B cell (primary cell): ENCODE results near the gene ZNF524. TPM values are rescaled to one million over a fixed set of nuclear protein-coding genes. Genes with fewer than 3 reads are reported as not detected.

Experiments used
- ATAC-seq: fragments of 200-7000 bp; cut with Tn5 transposase; one replicate; pipeline ENCODE4 v1.10.0; 2021; ENCODE audit warnings: low read depth, mild to moderate bottlenecking, moderate number of reproducible peaks, moderate library complexity
- CTCF ChIA-PET: fragments of 350-600 bp; sonication (Branson Sonifier 250); formaldehyde crosslinking; loops from one replicate; lab custom pipeline; 2021; ENCODE audit warnings: antibody characterized with exemption, inconsistent platforms; lab: Charles Lee
- POLR2A ChIA-PET: fragments of 350-600 bp; sonication (Branson Sonifier 250); formaldehyde crosslinking; loops from one replicate; lab custom pipeline; 2021; ENCODE audit warnings: antibody characterized with exemption; lab: Charles Lee
- DNase-seq: peaks from one replicate; pipeline ENCODE4 v3.0.0; 2013
- H2AFZ ChIP-seq: 2 replicates; pipeline ENCODE4 v1.6.1; 2012; ENCODE audit warnings: mild to moderate bottlenecking, low read depth, low read length; ENCODE audit not compliant: insufficient read depth, poor library complexity, severe bottlenecking
- H3K27ac ChIP-seq, 2 donors: 1 replicate in 1 of 2; 2 replicates in 1 of 2; pipeline ENCODE4 v1.5.1; 2012 to 2013; ENCODE audit warnings: low read length in 2 of 2, mild to moderate bottlenecking in 2 of 2, moderate library complexity in 1 of 2
- H3K27me3 ChIP-seq, 4 experiments: fragments of 200-600 bp in 1 of 4; sonication (generic) in 1 of 4; replicated peaks in 1 of 4; 1 replicate in 2 of 4; 2 replicates in 2 of 4; pipeline versions ENCODE4 v1.6.1 to v1.7.0; 2013 to 2016; ENCODE audit warnings: low read length in 3 of 4, mild to moderate bottlenecking in 2 of 4, mixed read lengths in 1 of 4, moderate library complexity in 1 of 4; ENCODE audit not compliant: insufficient read depth in 4 of 4, control insufficient read depth in 3 of 4; ENCODE audit errors: control extremely low read depth in 1 of 4
- H3K36me3 ChIP-seq, 2 experiments: replicated peaks in 1 of 2; 1 replicate in 1 of 2; 2 replicates in 1 of 2; pipeline versions ENCODE4 v1.6.1 to v1.7.1; 2013; ENCODE audit warnings: low read length in 1 of 2; ENCODE audit not compliant: insufficient read depth in 2 of 2, control insufficient read depth in 1 of 2; ENCODE audit errors: control extremely low read depth in 1 of 2, extremely low read depth in 1 of 2
- H3K4me1 ChIP-seq, 2 donors: fragments of 200-600 bp in 1 of 2; sonication (generic) in 1 of 2; 1 replicate in 1 of 2; 2 replicates in 1 of 2; pipeline versions ENCODE4 v1.5.1 to v1.6.1; 2013 to 2017; ENCODE audit warnings: low read length in 2 of 2; ENCODE audit not compliant: control insufficient read depth in 2 of 2, insufficient read depth in 2 of 2
- H3K4me2 ChIP-seq: replicated peaks from 2 replicates; pipeline ENCODE3; 2012; ENCODE audit warnings: mild to moderate bottlenecking, low read depth, low read length; ENCODE audit not compliant: poor library complexity, severe bottlenecking
- H3K4me3 ChIP-seq, 5 experiments: fragments of 200-600 bp in 1 of 5; sonication (generic) in 1 of 5; 1 replicate in 3 of 5; 2 replicates in 2 of 5; pipeline versions ENCODE4 v1.5.1 to v1.7.0; 2011 to 2016; ENCODE audit warnings: low read length in 4 of 5, mild to moderate bottlenecking in 4 of 5, low read depth in 2 of 5, control low read depth in 1 of 5, moderate library complexity in 1 of 5; ENCODE audit not compliant: insufficient read depth in 1 of 5; ENCODE audit errors: control extremely low read depth in 1 of 5, extremely low read depth in 1 of 5
- H3K79me2 ChIP-seq: fragments of 200-600 bp; sonication (generic); one replicate; pipeline ENCODE4 v1.6.0; 2016; ENCODE audit warnings: low read length; ENCODE audit not compliant: control insufficient read depth, insufficient read depth
- H3K9ac ChIP-seq: fragments of 200-600 bp; sonication (generic); 2 replicates; pipeline ENCODE4 v1.6.1; 2017; ENCODE audit warnings: mild to moderate bottlenecking, low read length, moderate library complexity
- H3K9me3 ChIP-seq, 3 donors: one replicate each; pipeline versions ENCODE4 v1.6.1 to v1.7.1; 2013; ENCODE audit warnings: low read length in 2 of 3; ENCODE audit not compliant: control insufficient read depth in 2 of 3, insufficient read depth in 1 of 3; ENCODE audit errors: control extremely low read depth in 1 of 3
- H4K20me1 ChIP-seq: 2 replicates; pipeline ENCODE4 v1.6.0; 2012; ENCODE audit warnings: mild to moderate bottlenecking, low read length; ENCODE audit not compliant: insufficient read depth, control insufficient read depth, poor library complexity, severe bottlenecking
- H3K27ac Mint-ChIP-seq: one replicate; pipeline ENCODE4 v1.8.0; 2021; ENCODE audit warnings: mixed read lengths
- H3K27me3 Mint-ChIP-seq: one replicate; pipeline ENCODE4 v1.8.0; 2021; ENCODE audit warnings: mixed read lengths
- H3K4me1 Mint-ChIP-seq: one replicate; pipeline ENCODE4 v1.8.0; 2021; ENCODE audit warnings: mixed read lengths
- H3K4me3 Mint-ChIP-seq: one replicate; pipeline ENCODE4 v1.8.0; 2021; ENCODE audit warnings: mixed read lengths
- H3K9me3 Mint-ChIP-seq: one replicate; pipeline ENCODE4 v1.8.0; 2022; ENCODE audit warnings: mixed read lengths; ENCODE audit not compliant: insufficient read depth
- EZH2 ChIP-seq: IDR thresholded peaks from 2 replicates; pipeline ENCODE4 v1.6.1; 2012; ENCODE audit warnings: borderline replicate concordance, low read depth, mild to moderate bottlenecking, moderate library complexity, low read length; ENCODE audit not compliant: insufficient read depth, poor library complexity, severe bottlenecking
- WGBS: methylation state at CpG from one replicate; pipeline ENCODE4 v1.1.5; 2013; ENCODE audit warnings: missing lambda C conversion rate; ENCODE audit not compliant: insufficient coverage; 5-methylcytosine and 5-hydroxymethylcytosine counted together
- intact Hi-C: fragments of 100-400 bp; cut with micrococcal nuclease; formaldehyde crosslinking; loops from one replicate; pipeline ENCODE4 v1.10.0; 2022
- polyA plus RNA-seq: library from polyadenylated mRNA; depleted of rRNA; stranded (reverse); fragments of >200 nt; gene quantifications from 2 replicates; pipeline ENCODE4 v1.2.3, GENCODE V29; 2012
- total RNA-seq, 2 donors: library from RNA; stranded (reverse); fragments of 120-200 nt in 1 of 2; gene quantifications; 1 replicate in 1 of 2; 2 replicates in 1 of 2; pipeline versions ENCODE4 v1.2.3 to v1.2.4, GENCODE V29; 2013 to 2022
- TF ChIP-seq, protein P1 (sequence below): fragments of 200-600 bp; IDR thresholded peaks from one replicate; pipeline ENCODE4 v1.8.0; 2022; ENCODE audit warnings: antibody characterized with exemption, mild to moderate bottlenecking

Gene ZNF524
- total and polyA plus RNA-seq, 2 donors (not counting 1 experiment from before 2014, with no cell fraction given): 23.8 to 27.4 TPM

DNA sequence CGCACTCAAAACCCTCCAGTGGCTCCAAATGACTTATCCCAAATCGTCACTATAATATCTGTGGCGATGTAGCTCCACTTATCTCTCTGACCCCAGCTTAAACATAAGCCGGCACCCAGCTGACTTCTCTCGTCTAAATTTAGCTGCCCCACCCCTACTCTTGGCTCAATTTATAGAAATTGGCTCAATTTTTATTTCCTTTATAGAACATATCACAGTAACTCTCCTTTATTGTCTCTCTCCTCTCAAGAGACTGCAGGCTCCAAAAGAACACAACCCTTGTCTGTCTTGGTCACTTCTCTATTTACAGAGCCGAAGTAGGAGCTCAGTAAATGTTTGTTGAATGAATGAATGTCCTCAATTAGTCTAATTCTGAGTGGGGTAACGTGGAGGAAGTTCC, 23.5 kb downstream of the ZNF524 start:
- ChIA-PET CTCF (interaction anchor here (1.0 to 3.8 kb wide), 8 partner anchors 10 to 482 kb away, joined by 3 to 27 read pairs (median 8); partner anchors contain the start of genes FIZ1, ZNF628 and ZNF865), POLR2A (interaction anchor here (0.6 to 2.4 kb wide), 5 partner anchors 9 to 106 kb away, joined by 3 to 58 read pairs (median 3); partner anchors contain the start of genes FIZ1 and U2AF2)
- Mint-ChIP-seq H3K27ac (peak overlapping the region; percentile 99), H3K4me3 (peak overlapping the region; percentile 95), H3K9me3 (no peaks in the 10 kb centered on the region), H3K4me1 (peaks cover 18% of the 10 kb centered on the region), H3K27me3 (no peaks in the 10 kb centered on the region)
- peak overlapping the region; percentile 81 for H3K4me2 ChIP-seq
- intact Hi-C loops: loop anchor here (5.0 to 10.0 kb wide), 2 partner anchors 216 to 521 kb away; partner anchors contain the start of genes UBE2S and ZNF444
- H3K79me2 ChIP-seq: peaks cover 8% of the 10 kb centered on the region
- H3K9me3 ChIP-seq: no peaks in the 10 kb centered on the region
- ATAC-seq: no peak
- DNase-seq: no peak
- peaks cover 10 to 14% of the 10 kb centered on the region in 2 donors for H3K4me1 ChIP-seq
- 85% methylated on average over 5 of the region's 7 CpGs for WGBS
- H4K20me1 ChIP-seq: peaks cover 7% of the 10 kb centered on the region
- no peaks in the 10 kb centered on the region for H3K27me3 ChIP-seq
- H2AFZ ChIP-seq: no peak overlapping the region
- H3K36me3 ChIP-seq: peaks cover 0 to 6% of the 10 kb centered on the region in 2 experiments
- peak overlapping the region in 1 of 5 experiments; percentile 25 for H3K4me3 ChIP-seq
- TF ChIP-seq EZH2: no peak
- TF ChIP-seq, protein P1, sequence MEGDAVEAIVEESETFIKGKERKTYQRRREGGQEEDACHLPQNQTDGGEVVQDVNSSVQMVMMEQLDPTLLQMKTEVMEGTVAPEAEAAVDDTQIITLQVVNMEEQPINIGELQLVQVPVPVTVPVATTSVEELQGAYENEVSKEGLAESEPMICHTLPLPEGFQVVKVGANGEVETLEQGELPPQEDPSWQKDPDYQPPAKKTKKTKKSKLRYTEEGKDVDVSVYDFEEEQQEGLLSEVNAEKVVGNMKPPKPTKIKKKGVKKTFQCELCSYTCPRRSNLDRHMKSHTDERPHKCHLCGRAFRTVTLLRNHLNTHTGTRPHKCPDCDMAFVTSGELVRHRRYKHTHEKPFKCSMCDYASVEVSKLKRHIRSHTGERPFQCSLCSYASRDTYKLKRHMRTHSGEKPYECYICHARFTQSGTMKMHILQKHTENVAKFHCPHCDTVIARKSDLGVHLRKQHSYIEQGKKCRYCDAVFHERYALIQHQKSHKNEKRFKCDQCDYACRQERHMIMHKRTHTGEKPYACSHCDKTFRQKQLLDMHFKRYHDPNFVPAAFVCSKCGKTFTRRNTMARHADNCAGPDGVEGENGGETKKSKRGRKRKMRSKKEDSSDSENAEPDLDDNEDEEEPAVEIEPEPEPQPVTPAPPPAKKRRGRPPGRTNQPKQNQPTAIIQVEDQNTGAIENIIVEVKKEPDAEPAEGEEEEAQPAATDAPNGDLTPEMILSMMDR: no peak
- no peak overlapping the region for H3K9ac ChIP-seq
- H3K27ac ChIP-seq: peak overlapping the region; percentile 56 to 87
